Fibroblast of pulmonary artery (primary cell): ENCODE results near the gene TTC7B.
A peak's percentile ranks its signal among the peaks of the same experiment; 100 is the strongest.

Source experiments
- DNase-seq: peaks from one replicate; pipeline ENCODE4 v3.0.0-alpha.2; 2010; ENCODE audit warnings: low read depth
- H3K4me3 ChIP-seq: replicated peaks from 2 replicates; pipeline ENCODE4 v1.5.1; 2011; ENCODE audit warnings: low read depth, mild to moderate bottlenecking, control low read depth, low read length, moderate library complexity
- TF ChIP-seq, protein P1 (sequence below): IDR thresholded peaks from 2 replicates; pipeline ENCODE4 v1.5.1; 2011; ENCODE audit warnings: mild to moderate bottlenecking, control low read depth, low read length, inconsistent platforms; ENCODE audit errors: missing control alignments

TTC7B gene

DNA sequence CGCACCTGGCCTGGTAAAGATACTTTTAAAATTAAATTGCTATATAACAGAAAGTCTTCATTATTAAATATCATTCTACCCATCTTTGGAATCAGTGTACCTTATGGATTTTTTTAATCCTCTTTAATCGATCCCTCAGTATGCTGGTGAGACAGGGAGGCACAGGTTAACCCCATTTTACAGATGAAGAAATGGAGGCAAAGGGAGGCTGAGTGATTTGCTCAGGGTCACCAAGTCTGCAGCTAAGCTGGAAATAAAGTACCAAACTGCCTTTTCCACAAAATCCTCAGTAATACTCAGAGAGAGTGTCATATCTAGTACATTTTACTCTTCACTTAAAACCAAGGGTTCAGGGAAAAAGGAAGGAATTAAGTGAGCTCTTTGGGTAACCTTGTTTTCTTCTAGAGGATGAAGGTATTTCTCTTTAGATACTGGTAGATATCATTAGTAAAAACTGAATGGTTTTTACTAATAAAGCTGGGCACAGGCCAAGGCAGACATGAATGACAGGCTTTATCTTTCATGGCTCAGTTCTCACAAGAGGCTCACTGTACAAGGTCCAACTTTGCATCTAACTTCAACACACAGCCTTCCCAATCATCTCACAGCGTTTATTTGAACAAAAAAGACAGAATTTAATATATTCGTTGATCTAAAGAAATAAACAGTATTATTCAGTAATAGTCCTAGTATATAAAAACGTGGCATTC is 35.3 kb upstream of the TTC7B start:
- no peak for DNase-seq
- TF ChIP-seq, protein P1, sequence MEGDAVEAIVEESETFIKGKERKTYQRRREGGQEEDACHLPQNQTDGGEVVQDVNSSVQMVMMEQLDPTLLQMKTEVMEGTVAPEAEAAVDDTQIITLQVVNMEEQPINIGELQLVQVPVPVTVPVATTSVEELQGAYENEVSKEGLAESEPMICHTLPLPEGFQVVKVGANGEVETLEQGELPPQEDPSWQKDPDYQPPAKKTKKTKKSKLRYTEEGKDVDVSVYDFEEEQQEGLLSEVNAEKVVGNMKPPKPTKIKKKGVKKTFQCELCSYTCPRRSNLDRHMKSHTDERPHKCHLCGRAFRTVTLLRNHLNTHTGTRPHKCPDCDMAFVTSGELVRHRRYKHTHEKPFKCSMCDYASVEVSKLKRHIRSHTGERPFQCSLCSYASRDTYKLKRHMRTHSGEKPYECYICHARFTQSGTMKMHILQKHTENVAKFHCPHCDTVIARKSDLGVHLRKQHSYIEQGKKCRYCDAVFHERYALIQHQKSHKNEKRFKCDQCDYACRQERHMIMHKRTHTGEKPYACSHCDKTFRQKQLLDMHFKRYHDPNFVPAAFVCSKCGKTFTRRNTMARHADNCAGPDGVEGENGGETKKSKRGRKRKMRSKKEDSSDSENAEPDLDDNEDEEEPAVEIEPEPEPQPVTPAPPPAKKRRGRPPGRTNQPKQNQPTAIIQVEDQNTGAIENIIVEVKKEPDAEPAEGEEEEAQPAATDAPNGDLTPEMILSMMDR: no peak
- H3K4me3 ChIP-seq: no peak overlapping the region

GRCh38 chr14:90850487-90850886 is 34.3 kb upstream of the TTC7B start:
- TF ChIP-seq, protein P1: no peak
- no peak overlapping the region for H3K4me3 ChIP-seq
- peak; percentile 71 for DNase-seq

- DNase-seq: no peak
- TF ChIP-seq, protein P1: no peak
- no peak overlapping the region for H3K4me3 ChIP-seq
Measured at GRCh38 chr14:90849787-90850444, 33.7 kb upstream of the TTC7B start.

DNA sequence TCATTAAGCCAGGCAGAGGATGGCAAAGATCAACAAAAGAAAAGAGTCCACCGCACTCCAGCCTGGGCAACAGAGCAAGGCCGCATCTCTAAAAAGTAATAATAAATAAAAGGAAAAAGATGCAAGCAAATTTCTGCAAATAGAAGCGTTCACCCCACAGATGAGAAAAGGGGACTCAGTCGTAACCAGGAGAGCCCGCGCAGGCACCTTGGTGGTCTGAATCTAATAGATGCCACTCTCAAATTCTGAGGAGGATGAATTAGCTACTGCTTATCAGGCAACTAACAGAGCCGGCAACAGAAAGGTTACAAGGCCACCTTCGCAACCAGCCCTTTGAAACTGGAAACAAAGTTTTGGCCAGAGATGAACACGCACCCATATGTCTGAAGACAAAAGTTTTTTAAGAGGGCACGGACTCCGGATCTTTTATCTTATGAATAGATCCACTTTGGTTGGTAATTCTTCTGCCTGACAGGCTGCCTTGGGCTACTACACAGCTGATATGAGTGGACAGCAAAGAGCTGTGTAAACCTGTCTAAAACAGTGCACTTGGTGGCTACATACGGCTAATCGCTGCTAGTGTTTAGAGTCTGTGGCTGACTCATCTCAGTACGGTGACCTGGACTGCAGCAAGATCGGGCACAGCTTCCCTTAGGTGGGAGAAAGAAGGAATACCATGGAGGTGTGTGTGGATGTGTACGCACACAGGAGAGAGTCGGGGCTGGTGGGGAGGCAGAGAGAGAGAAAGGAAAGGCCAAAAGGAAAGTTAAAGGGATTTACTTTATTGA is 32.9 kb upstream of the TTC7B start:
- no peak overlapping the region for H3K4me3 ChIP-seq
- DNase-seq: no peak
- TF ChIP-seq, protein P1: no peak

DNA sequence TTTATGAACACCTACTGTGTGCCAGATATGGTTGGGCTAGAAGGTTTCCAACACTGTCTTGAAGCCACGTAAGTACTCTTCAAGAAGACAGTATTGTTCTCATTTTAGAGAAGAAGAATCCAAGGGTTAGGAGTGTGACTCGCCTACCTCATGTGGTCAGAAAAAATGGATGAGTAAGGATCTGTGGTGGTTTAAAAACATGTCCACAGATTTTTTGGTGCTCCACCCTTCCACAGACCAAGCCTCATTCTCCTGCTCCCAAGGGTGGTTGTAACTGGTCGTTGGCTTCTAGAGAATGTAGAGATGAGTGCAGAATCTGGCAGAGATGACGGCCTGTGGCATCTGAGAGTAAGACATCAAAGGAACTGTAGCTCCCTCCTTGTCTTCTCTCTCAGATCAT is 30.3 kb upstream of the TTC7B start:
- no peak for DNase-seq
- no peak overlapping the region for H3K4me3 ChIP-seq
- TF ChIP-seq, protein P1: no peak

DNA sequence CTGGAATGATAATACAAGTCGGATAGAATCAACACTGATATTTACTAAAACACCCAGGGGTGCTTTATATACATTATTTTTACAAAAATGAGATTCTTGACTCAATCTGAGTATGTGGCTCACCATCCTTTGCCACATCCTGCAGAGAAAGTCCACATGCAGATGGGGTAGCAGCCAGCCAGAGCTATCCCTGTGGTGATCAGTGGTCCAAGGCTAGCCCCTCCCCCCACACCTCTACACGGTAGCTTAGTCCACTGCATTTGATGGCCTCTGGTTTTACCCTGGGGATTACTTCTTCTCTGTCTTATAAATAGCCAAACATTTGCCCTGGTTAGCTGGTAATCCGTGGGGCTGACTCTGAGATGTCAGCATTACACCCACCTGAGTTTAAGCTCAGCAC is 28.1 kb upstream of the TTC7B start:
- no peak overlapping the region for H3K4me3 ChIP-seq
- DNase-seq: no peak
- TF ChIP-seq, protein P1: no peak
